Esophagus (tissue), 2 donors: ENCODE data around the gene VEGFA. TPM values are rescaled to one million over a fixed set of nuclear protein-coding genes. Genes with fewer than 3 reads are reported as not detected.

Experiments
- H3K27ac ChIP-seq, 2 donors: one replicate each; pipeline ENCODE4 v1.5.1; 2013; ENCODE audit warnings: low read depth in 2 of 2, mild to moderate bottlenecking in 2 of 2, inconsistent platforms in 1 of 2, low read length in 1 of 2, moderate library complexity in 1 of 2
- H3K27me3 ChIP-seq, 2 donors: one replicate each; pipeline ENCODE4 v1.6.1; 2013; ENCODE audit warnings: low read length in 2 of 2, control low read depth in 1 of 2, mild to moderate bottlenecking in 1 of 2; ENCODE audit not compliant: insufficient read depth in 2 of 2, control insufficient read depth in 1 of 2
- H3K36me3 ChIP-seq, 2 donors: one replicate each; pipeline ENCODE4 v1.6.1; 2013; ENCODE audit warnings: low read length in 1 of 2; ENCODE audit not compliant: control insufficient read depth in 2 of 2, insufficient read depth in 2 of 2
- H3K4me1 ChIP-seq, 2 donors: one replicate each; pipeline ENCODE4 v1.6.1; 2013; ENCODE audit warnings: low read length in 1 of 2; ENCODE audit not compliant: control insufficient read depth in 2 of 2, insufficient read depth in 2 of 2
- H3K4me3 ChIP-seq, 2 donors: one replicate each; pipeline ENCODE4 v1.5.1; 2013; ENCODE audit warnings: low read length in 2 of 2, mild to moderate bottlenecking in 2 of 2, low read depth in 1 of 2, moderate library complexity in 1 of 2
- H3K9me3 ChIP-seq, 2 donors: one replicate each; pipeline ENCODE4 v1.6.1; 2013; ENCODE audit warnings: mild to moderate bottlenecking in 2 of 2, low read depth in 1 of 2, low read length in 1 of 2, moderate library complexity in 1 of 2; ENCODE audit not compliant: control insufficient read depth in 2 of 2, insufficient read depth in 1 of 2
- WGBS, 2 donors: extraction: QIAGEN DNeasy Blood & Tissue Kit; methylation state at CpG; one replicate each; pipeline ENCODE4 v1.1.7; 2013; 5-methylcytosine and 5-hydroxymethylcytosine counted together
- polyA plus RNA-seq, 2 donors: library from polyadenylated mRNA; stranded (reverse); fragments of 200-250 nt; gene quantifications; one replicate each; pipeline ENCODE4 v1.2.3, GENCODE V29; 2013
- donor health status: healthy with polysubstance abuse.
- donor health status: Bipolar disorder and iron deficiency.

Gene VEGFA
- polyA plus RNA-seq, 2 donors: 87.8 to 157 TPM

- H3K4me3 ChIP-seq: no peak overlapping the region
- 73 to 81% methylated on average over 9 of the region's 9 CpGs for WGBS, 2 donors
- H3K27ac ChIP-seq: no peak overlapping the region
- no peaks in the 10 kb centered on the region for H3K36me3 ChIP-seq
- H3K9me3 ChIP-seq: no peaks in the 10 kb centered on the region
- H3K4me1 ChIP-seq: peaks cover 0 to 4% of the 10 kb centered on the region in 2 donors
- H3K27me3 ChIP-seq: no peaks in the 10 kb centered on the region
Measured at GRCh38 chr6:43806043-43806757, 36.2 kb downstream of the VEGFA start.

GRCh38 chr6:43806758-43807227 lies 36.8 kb downstream of the VEGFA start:
- H3K9me3 ChIP-seq: no peaks in the 10 kb centered on the region
- no peak overlapping the region for H3K27ac ChIP-seq
- H3K4me1 ChIP-seq: peaks cover 0 to 4% of the 10 kb centered on the region in 2 donors
- no peaks in the 10 kb centered on the region for H3K36me3 ChIP-seq
- WGBS, 2 donors: 74 to 93% methylated on average over 5 of the region's 5 CpGs
- no peak overlapping the region for H3K4me3 ChIP-seq
- no peaks in the 10 kb centered on the region for H3K27me3 ChIP-seq

GRCh38 chr6:43807228-43808061 lies 37.4 kb downstream of the VEGFA start:
- WGBS, 2 donors: 49 to 67% methylated on average over 11 of the region's 11 CpGs

GRCh38 chr6:43808412-43808811 lies 38.4 kb downstream of the VEGFA start:
- H3K4me3 ChIP-seq: no peak overlapping the region
- H3K4me1 ChIP-seq: peaks cover 0 to 7% of the 10 kb centered on the region in 2 donors
- 93 to 95% methylated on average over 7 of the region's 7 CpGs for WGBS, 2 donors
- no peaks in the 10 kb centered on the region for H3K36me3 ChIP-seq
- no peak overlapping the region for H3K27ac ChIP-seq
- no peaks in the 10 kb centered on the region for H3K9me3 ChIP-seq
- no peaks in the 10 kb centered on the region for H3K27me3 ChIP-seq

More at GRCh38 chr6:43807228-43808061, 37.4 kb downstream of the VEGFA start:
- Histone ChIP-seq H3K36me3 (no peaks in the 10 kb centered on the region), H3K27me3 (no peaks in the 10 kb centered on the region), H3K4me3 (no peak overlapping the region), H3K4me1 (peaks cover 0 to 4% of the 10 kb centered on the region in 2 donors), H3K9me3 (no peaks in the 10 kb centered on the region), H3K27ac (no peak overlapping the region)

- Histone ChIP-seq H3K4me1 (peaks cover 0 to 9% of the 10 kb centered on the region in 2 donors), H3K36me3 (no peaks in the 10 kb centered on the region), H3K27me3 (no peaks in the 10 kb centered on the region), H3K4me3 (no peak overlapping the region), H3K27ac (no peak overlapping the region), H3K9me3 (no peaks in the 10 kb centered on the region)
- 73 to 76% methylated on average over 14 of the region's 14 CpGs for WGBS, 2 donors
Measured at GRCh38 chr6:43809417-43810305, 39.6 kb downstream of the VEGFA start.

- Histone ChIP-seq H3K4me1 (peaks cover 0 to 9% of the 10 kb centered on the region in 2 donors), H3K36me3 (no peaks in the 10 kb centered on the region), H3K27ac (no peak overlapping the region), H3K4me3 (no peak overlapping the region), H3K9me3 (no peaks in the 10 kb centered on the region), H3K27me3 (no peaks in the 10 kb centered on the region)
- WGBS, 2 donors: 82 to 93% methylated on average over 6 of the region's 6 CpGs
Measured at GRCh38 chr6:43810965-43811732, 41.1 kb downstream of the VEGFA start.

- H3K36me3 ChIP-seq: no peaks in the 10 kb centered on the region
- no peak overlapping the region for H3K27ac ChIP-seq
- peaks cover 0 to 9% of the 10 kb centered on the region in 2 donors for H3K4me1 ChIP-seq
- H3K9me3 ChIP-seq: no peaks in the 10 kb centered on the region
- 95 to 98% methylated on average over 2 of the region's 2 CpGs for WGBS, 2 donors
- no peak overlapping the region for H3K4me3 ChIP-seq
- no peaks in the 10 kb centered on the region for H3K27me3 ChIP-seq
Measured at GRCh38 chr6:43811733-43812099, 41.7 kb downstream of the VEGFA start.

- WGBS, 2 donors: 40% methylated on average over 8 of the region's 8 CpGs
- H3K27ac ChIP-seq: peak overlapping the region in 1 of 2 donors; percentile 62
Measured at GRCh38 chr6:43812850-43813578, 43.0 kb downstream of the VEGFA start.

More at GRCh38 chr6:43812850-43813578, 43.0 kb downstream of the VEGFA start:
- H3K9me3 ChIP-seq: no peaks in the 10 kb centered on the region
- no peaks in the 10 kb centered on the region for H3K36me3 ChIP-seq
- H3K4me1 ChIP-seq: peaks cover 0 to 6% of the 10 kb centered on the region in 2 donors
- H3K27me3 ChIP-seq: no peaks in the 10 kb centered on the region
- no peak overlapping the region for H3K4me3 ChIP-seq
